PC-9 (cell line): ENCODE data around the gene SKA1.

Experiments
- CTCF ChIP-seq: fragments of 200-600 bp; sonication (generic); conservative IDR thresholded peaks from 2 replicates; pipeline ENCODE4 v1.6.1; 2017; ENCODE audit warnings: mixed run types, antibody characterized with exemption, mild to moderate bottlenecking, moderate library complexity
- EZH2 ChIP-seq: fragments of 200-600 bp; sonication (generic); IDR thresholded peaks from 2 replicates; pipeline ENCODE4 v1.8.0; 2017; ENCODE audit warnings: antibody characterized with exemption, low read depth

- TF ChIP-seq CTCF, result no peak
- no peak for TF ChIP-seq EZH2
Measured at GRCh38 chr18:50338715-50339114, 36.1 kb upstream of the SKA1 start.
